ENCODE measurements around the gene ELMOD3.
"Not testable (repeated sequence)": the region's sequence is repeated elsewhere in the genome, so short reads cannot be mapped to it uniquely, and the experiment has no call there.

Gene ELMOD3

GRCh38 chr2:85354286-85355072 is at the start of gene ELMOD3, which contains the start of gene RETSAT:
ELMOD3 (plus strand) TSS chr2:85354769; CDS start chr2:85357199, 2,430 bp downstream.
RETSAT (minus strand) TSS chr2:85354528; CDS start chr2:85354507, 21 bp downstream.
- DNase-seq (ENCODE audit: low read depth, low spot score): peak; percentile 99

DNA sequence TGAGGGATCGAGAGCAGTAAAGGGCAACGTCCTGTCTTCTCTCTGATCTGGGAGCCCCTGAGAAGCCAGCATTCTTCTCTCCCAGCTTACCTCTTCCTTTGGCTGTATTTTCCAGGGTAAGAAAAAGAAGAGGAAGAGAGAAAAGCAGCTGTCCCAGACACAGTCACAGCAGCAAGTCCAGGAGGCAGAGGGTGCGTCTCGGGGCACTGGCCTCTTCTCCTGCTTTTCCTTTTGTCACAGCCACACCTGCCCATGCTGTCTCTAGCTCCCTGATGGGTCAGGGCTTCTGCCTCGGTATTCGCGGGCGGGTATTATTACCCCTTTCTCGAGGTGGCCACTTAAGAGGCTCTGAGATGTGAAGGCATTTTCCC is 47.1 kb upstream of the ELMOD3 start:
- DNase-seq (ENCODE audit: low read depth, low spot score): no peak

- no peak for DNase-seq (ENCODE audit: low read depth, low spot score)
Observed at GRCh38 chr2:85308201-85308600, 46.4 kb upstream of the ELMOD3 start.

GRCh38 chr2:85308896-85309555 is 45.5 kb upstream of the ELMOD3 start:
- no peak for DNase-seq (ENCODE audit: low read depth, low spot score)

DNA sequence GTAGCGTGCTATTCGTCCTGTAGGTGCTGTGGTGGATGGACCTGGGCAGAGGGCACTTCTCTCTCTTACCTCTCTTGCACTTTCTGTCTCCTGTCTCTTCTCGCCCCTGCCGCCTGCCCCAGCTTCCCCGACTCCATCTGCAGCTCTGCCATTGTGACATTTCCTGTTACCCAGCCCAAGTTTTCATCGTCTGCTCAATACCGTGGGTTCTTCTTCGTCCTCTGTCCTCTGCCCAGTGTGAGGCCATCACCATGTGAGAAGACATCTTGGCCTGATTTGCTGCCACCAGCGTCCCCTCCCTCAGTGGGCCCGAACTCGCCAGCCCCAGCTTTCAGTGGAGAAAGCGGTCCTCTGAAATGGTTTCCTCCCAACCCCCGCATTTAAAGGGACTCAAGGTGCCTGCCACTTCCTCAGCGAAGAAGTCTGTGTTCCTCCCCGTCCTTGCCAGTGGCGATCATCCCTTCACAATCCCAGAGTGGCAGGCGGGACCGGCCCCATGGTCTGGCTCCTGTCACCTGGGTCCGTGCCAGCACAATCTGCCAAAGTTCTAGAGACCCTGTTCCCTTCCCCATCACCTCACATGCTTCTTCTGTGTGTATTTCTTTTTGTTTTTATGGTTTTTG is 44.8 kb upstream of the ELMOD3 start:
- DNase-seq (ENCODE audit: low read depth, low spot score): no peak

GRCh38 chr2:85310330-85310729 is 44.2 kb upstream of the ELMOD3 start:
- no peak for DNase-seq (ENCODE audit: low read depth, low spot score)

- no peak for DNase-seq (ENCODE audit: low read depth, low spot score)
Observed at GRCh38 chr2:85312404-85312803, 42.2 kb upstream of the ELMOD3 start.

DNA sequence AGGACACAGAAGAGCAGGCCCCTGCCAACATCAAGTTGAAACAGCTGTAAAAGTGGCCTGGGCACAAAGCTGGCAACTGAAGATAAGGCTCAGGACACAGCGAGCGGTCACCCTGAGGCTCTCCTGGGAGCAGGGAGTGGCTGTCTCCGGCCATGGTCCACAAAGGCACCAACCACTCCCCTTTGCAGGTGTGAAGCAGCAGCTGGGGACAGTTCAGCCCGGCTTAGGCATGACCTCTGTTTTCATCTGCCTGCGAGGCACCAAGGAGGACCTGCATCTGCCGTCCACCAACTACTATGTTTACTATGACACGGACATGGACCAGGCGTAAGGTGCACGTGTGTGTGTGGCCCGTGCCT is 39.7 kb upstream of the ELMOD3 start:
- DNase-seq (ENCODE audit: low read depth, low spot score): no peak

DNA sequence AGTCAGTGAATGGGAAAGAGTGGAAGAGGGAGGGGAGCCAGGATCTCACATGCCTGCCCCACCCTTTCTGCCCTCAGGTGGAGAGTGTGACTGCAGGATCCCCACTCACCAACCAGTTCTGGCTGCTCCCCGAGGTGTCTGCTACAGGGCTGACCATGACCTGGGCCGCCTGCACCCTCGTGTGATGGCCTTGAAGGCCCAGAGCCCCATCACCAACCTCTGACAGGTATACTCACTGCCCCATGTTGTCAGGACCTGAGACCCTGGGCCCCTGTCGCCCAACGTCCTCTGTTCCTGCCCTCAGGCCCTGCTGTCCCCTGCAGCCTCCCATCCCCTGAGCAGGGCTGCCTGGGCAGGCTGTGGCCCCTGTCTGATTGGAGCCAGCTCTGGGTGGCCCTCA is 38.6 kb upstream of the ELMOD3 start:
- DNase-seq (ENCODE audit: low read depth, low spot score): not testable (repeated sequence)

GRCh38 chr2:85318222-85319074 is 36.1 kb upstream of the ELMOD3 start:
- DNase-seq (ENCODE audit: low read depth, low spot score): no peak

GRCh38 chr2:85319796-85320195 is 34.8 kb upstream of the ELMOD3 start:
- DNase-seq (ENCODE audit: low read depth, low spot score): no peak

GRCh38 chr2:85323351-85323987 is 31.1 kb upstream of the ELMOD3 start:
- DNase-seq (ENCODE audit: low read depth, low spot score): no peak

DNA sequence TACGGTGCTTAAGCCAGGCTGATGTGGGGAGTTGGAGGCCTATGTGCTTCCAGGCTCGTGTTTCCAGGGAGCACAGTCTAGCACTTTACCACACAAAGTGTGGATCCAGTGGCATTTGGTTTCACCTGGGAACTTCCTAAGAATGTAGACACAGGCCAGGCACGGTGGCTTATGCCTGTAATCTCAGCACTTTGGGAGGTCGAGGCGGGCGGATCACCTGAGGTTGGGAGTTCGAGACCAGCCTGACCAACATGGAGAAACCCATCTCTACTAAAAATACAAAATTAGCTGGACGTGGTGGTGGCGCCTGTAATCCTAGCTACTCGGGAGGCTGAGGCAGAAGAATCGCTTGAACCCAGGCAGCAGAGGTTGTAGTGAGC is 30.6 kb upstream of the ELMOD3 start:
- DNase-seq (ENCODE audit: low read depth, low spot score): not testable (repeated sequence)

GRCh38 chr2:85324639-85325465 is 29.7 kb upstream of the ELMOD3 start:
- no peak for DNase-seq (ENCODE audit: low read depth, low spot score)

- DNase-seq (ENCODE audit: low read depth, low spot score): no peak
Observed at GRCh38 chr2:85325466-85325811, 29.1 kb upstream of the ELMOD3 start.

DNA sequence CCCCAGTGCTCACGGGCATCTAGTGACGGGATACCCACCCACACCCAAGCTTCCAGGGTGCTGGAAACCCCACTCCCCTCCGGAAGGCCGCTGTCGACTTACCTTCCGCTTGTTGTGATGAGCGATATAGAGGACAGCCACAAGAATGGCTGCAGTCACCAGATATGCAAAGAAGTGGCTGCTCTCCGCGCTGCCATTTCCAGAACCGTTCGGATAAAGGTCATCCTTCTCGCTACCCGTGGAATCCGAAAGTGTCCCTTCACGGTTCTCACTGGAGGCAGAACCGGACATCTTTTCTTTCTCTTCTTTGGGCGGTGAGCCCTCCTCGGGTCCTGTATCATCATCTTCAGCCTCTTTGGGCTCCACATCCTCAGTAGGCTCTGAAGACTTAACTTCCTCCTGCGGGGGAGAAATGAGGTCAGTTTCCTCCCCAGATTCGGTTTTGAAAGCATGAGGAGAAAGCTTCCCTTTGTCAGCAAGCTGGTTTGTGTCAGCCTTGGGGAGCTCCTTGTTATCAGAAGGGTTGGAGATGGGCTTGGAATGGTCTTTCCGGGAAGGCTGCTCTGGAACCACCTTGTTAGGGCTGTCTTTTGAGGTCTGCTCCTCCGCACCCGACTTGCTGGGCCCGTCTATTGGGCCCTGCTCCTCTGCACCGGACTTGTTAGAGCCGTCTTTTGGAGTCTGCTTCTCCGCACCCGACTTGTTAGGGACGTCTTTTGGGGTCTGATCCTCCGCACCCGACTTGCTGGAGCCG is 28.0 kb upstream of the ELMOD3 start:
- no peak for DNase-seq (ENCODE audit: low read depth, low spot score)

GRCh38 chr2:85327160-85327821 is 27.3 kb upstream of the ELMOD3 start:
- no peak for DNase-seq (ENCODE audit: low read depth, low spot score)

GRCh38 chr2:85327822-85328617 is 26.5 kb upstream of the ELMOD3 start, which contains the start of gene TGOLN2:
TGOLN2 (minus strand) TSS chr2:85327989; CDS start chr2:85327962, 27 bp downstream.
- peak; percentile 40 for DNase-seq (ENCODE audit: low read depth, low spot score)
